ENCODE results near the gene ZBTB45. TPM values are rescaled to one million over a fixed set of nuclear protein-coding genes. Genes with fewer than 3 reads are reported as not detected.
"Not testable (repeated sequence)": the region's sequence is repeated elsewhere in the genome, so short reads cannot be mapped to it uniquely, and the experiment has no call there.

The ZBTB45 gene
- total RNA-seq, 2 donors from 2014 or later = 11.8 to 12.1 TPM

DNA sequence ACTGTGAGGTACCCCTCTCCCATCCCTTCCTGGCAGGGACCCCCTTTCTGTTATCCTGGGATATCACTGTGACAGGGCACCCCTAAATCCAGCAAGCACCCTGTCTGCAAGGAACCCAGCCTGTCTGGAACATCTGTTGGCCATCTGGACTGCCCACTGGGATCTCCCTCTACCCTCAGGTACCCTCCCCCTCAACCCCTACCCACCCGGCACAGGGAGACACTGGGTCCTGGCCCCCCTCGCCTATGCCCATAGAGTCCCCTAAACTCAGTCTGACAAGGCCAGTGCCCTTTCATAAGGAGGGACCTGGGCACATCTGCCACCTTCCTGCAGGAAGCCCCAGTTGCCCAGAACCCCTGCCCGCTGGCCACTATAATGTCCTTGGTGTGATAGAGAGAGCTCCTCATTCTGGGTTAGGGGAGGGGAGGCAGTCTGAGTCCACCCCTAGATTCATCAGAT, 5.0 kb downstream of the ZBTB45 start:
- intact Hi-C loops (cut with DNase I) = no loop called here
- DNase-seq (ENCODE audit: low spot score) = no peak

- intact Hi-C loops (cut with DNase I) = no loop called here
Observed at GRCh38 chr19:58513694-58514563, 5.7 kb downstream of the ZBTB45 start.

DNA sequence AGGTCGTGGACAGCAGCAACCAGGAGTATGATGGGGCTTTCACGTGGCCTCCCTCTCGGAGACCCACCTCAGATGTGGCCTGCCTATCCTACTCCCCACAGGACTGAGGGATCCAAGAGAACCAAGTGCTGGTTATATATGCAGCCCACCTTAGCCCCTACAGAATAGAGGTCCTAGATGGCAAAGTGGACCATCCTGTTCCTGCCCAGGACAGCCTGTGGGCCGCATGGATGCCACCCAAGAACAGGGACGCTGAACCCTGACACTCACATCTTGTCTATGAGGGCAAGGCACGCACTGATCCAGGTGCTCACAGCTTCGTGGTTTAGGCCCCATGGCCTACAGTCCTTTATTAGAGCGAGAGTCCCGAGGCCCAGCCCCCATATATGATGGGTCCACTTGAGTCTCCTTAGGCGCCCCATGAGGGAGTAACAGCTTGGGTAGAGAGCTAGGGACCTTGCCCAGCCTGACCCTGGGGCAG, 6.4 kb downstream of the ZBTB45 start:
- DNase-seq (ENCODE audit: low spot score) = no peak
- intact Hi-C loops (cut with DNase I) = no loop called here

More at GRCh38 chr19:58513694-58514563, 5.7 kb downstream of the ZBTB45 start:
- peak; percentile 98 for DNase-seq (ENCODE audit: low spot score)

DNA sequence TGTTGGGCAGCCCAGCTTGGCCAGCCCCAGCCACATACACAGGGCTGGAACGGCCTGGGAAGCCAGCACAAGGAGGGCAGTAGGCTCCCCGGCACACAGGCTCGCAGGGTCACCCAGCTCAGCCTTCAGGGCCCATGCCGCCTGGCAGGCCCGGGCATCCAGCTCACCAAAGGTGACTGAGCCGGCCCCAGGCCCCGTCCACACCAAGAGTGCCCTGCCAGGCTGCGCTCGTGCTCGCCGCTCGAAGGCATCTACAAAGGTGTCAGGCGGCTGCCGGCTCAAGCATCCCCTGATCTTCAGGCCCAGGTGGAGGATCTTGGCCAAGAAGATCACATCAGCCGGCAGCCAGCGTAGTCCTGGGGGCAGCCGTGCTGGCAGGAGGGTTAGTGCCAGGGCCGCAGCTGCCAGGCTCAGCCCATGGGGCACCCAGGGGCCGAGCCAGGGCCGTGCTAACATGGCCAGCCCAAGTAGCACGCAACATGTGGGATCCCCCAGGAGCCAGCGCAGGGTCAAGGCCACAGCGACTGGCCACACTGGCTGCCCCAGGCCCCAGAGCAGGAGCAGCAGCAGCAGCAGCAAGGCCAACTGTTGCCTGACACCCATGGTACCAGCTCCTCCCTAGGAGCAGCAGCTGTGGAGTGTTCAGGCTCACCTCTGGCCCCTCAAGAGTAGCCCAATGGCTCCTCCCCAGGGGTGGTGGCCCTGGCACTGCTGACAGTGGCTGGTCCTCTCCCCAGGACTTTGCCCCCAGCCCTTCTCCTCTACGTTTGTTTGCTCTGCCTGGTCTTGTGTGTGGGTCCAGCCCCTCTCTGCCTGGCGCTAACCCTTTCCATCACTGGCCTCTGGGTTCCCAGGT, 8.0 kb downstream of the ZBTB45 start, which contains the start of gene SLC27A5:
Gene SLC27A5, minus strand, starts transcription at position 640 of the 856 bp plus-strand sequence. Its CDS starts 37 bp downstream, at position 603.
- intact Hi-C loops (cut with DNase I) = no loop called here
- DNase-seq (ENCODE audit: low spot score) = no peak

DNA sequence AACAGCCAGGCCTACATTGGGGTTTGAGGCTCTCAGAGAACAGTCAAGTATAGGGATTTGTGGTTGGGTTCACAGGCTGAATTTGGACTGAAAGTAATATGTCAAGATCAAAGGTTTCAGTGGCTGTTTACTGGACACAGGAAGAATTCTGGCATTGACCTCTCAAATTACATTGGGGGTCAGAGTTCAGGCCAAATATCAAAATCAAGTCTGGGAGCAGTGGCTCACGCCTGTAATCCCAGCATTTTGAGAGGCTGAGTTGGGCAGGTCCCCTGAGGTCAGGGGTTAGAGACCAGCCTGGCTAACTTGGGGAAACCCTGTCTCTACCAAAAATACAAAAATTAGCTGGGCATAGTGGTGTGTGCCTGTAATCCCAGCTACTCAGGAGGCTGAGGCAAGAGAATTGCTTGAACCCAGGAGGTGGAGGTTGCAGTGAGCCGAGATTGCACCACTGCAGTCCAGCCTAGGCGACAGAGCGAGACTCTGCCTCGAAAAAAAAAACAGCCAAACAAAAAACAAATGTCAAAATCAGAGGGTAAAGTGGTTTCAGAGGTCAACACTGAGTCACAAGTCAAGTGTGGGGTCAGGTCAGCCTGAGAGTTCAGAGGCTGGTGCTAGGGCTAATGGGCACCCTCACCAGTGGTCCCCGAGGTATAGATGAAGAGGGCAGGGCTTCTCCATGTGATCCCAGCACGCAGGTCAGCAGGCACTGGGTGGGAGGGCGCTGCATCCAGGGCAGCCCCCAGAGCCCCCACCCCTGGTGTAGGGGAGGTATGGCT, 9.3 kb downstream of the ZBTB45 start:
- DNase-seq (ENCODE audit: low spot score) = no peak

GRCh38 chr19:58509731-58510083, 9.9 kb downstream of the ZBTB45 start:
- intact Hi-C loops (cut with DNase I) = no loop called here
- no peak for DNase-seq (ENCODE audit: low spot score)

More for the DNA sequence above, 9.3 kb downstream of the ZBTB45 start:
- intact Hi-C loops (cut with DNase I) = no loop called here

DNA sequence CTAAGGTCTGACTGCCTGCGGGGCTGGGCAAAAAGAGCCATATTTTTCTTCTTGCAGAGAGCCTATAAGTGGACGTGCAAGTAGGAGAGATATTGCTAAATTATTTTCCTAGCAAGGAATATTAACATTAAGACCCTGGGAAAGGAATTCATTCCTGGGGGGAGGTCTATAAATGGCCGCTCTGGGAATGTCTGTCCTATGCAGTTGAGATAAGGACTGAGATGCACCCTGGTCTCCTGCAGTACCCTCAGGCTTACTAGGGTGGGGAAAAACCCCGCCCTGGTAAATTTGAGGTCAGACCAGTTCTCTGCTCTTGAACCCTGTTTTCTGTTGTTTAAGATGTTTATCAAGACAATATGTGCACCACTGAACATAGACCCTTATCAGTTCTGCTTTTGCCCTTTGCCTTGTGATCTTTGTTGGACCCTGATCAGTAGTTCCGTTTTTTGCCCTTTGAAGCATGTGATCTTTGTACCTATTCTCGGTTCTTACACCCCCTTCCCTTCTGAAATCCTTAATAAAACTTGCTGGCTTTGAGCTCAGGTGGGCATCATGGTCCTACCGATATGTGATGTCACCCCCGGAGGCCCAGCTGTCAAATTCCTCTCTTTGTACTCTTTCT, 11.9 kb downstream of the ZBTB45 start:
- intact Hi-C loops (cut with DNase I) = not testable (repeated sequence)

DNA sequence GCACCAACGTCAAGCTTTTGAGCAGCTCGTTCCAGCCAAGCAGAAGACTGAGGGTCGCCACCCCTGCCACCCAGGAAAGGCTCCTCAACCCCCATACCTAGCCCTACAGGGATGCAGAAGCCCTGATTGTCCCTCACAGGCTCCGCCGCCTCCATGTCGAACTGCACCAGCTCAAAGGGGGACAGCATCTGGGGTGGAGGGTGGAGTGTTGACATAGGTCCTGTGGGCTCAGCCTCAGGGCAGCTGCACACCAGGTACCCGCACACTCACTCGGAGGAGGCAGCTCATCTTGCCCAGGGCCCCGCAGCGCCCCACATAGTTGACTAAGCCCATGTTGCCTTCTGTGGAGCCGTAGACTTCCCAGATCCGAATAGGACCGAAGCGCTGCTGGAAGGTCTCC, 19.4 kb downstream of the ZBTB45 start:
- DNase-seq (ENCODE audit: low spot score) = no peak
- intact Hi-C loops (cut with DNase I) = no loop called here

More for the DNA sequence above, 11.9 kb downstream of the ZBTB45 start:
- DNase-seq (ENCODE audit: low spot score) = not testable (repeated sequence)

GRCh38 chr19:58499021-58499927, 20.3 kb downstream of the ZBTB45 start:
- DNase-seq (ENCODE audit: low spot score) = peak; percentile 100
- intact Hi-C loops (cut with DNase I) = no loop called here

- DNase-seq (ENCODE audit: low spot score) = no peak
- intact Hi-C loops (cut with DNase I) = no loop called here
Observed at GRCh38 chr19:58498316-58499020, 21.1 kb downstream of the ZBTB45 start.

DNA sequence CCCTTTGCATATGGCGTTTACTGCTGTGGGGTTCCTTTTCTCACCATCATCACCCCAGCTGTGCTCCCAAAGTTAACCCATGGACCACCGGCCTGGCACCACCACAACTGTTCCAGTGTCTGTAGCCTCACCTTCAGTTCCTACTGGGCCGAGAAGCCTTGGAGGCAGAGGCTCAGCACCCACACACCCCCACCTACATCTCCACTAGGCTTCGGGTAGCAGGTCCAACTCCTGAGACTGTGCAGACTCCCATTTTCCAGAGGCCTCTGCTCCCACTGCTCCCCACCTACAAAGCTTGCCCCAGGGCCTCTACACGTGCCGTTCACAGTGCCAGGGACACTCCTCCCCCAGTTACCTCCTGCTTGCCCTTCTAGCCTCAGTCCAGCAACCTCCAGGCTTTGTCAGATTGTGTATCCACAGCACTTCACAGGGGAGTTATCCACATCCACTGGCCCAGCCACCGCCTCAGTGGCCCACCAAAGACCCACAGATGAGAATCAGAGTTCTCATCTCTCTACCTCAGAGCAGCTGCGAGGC, 21.9 kb downstream of the ZBTB45 start:
- no peak for DNase-seq (ENCODE audit: low spot score)
- intact Hi-C loops (cut with DNase I) = no loop called here

- no peak for DNase-seq (ENCODE audit: low spot score)
- intact Hi-C loops (cut with DNase I) = no loop called here
Observed at GRCh38 chr19:58492265-58492664, 27.3 kb downstream of the ZBTB45 start.

DNA sequence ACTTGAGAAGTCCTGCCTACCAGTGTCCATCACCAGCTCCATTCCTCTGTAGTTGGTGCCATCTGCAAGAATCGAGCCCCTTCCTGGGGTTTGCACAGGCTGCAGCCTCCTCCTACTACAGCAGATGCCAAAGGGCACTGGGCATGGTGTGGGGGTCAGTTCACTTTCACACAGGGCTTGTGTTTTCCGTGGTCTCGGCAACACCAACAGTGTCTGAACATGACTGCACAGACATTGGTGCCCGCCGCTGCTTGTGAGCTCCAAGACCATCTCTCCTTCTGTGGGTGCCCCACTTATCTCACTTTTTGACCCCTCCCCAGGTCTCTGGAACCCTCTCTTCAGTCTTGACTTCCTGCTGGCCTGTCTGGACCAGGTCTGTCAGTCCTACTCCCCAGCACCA, 28.2 kb downstream of the ZBTB45 start:
- no peak for DNase-seq (ENCODE audit: low spot score)
- intact Hi-C loops (cut with DNase I) = no loop called here

- intact Hi-C loops (cut with DNase I); DNase-seq (ENCODE audit: low spot score): not testable (repeated sequence)
Observed at GRCh38 chr19:58484349-58484748, 35.3 kb downstream of the ZBTB45 start.

- DNase-seq (ENCODE audit: low spot score) = no peak
- intact Hi-C loops (cut with DNase I) = no loop called here
Observed at GRCh38 chr19:58483776-58484175, 35.8 kb downstream of the ZBTB45 start.

GRCh38 chr19:58482372-58482771, 37.2 kb downstream of the ZBTB45 start:
- intact Hi-C loops (cut with DNase I) = no loop called here
- DNase-seq (ENCODE audit: low spot score) = no peak

GRCh38 chr19:58480831-58481230, 38.8 kb downstream of the ZBTB45 start:
- intact Hi-C loops (cut with DNase I) = no loop called here

More at GRCh38 chr19:58480831-58481230, 38.8 kb downstream of the ZBTB45 start:
- DNase-seq (ENCODE audit: low spot score) = no peak
